Astrocyte (in vitro differentiated cells and primary cell): Measurements from ENCODE around the gene NINL.
"Not testable (repeated sequence)": the region's sequence is repeated elsewhere in the genome, so short reads cannot be mapped to it uniquely, and the experiment has no call there.

Experiments
- CTCF ChIP-seq: IDR thresholded peaks from 2 replicates; pipeline ENCODE4 v1.5.1; 2011; ENCODE audit warnings: low read depth, mild to moderate bottlenecking, inconsistent platforms, low read length, moderate library complexity; ENCODE audit not compliant: insufficient read depth
- EZH2 ChIP-seq: IDR thresholded peaks from 2 replicates; pipeline ENCODE4 v1.6.1; 2012; ENCODE audit warnings: mild to moderate bottlenecking, low read length, inconsistent platforms; ENCODE audit not compliant: insufficient read depth

- not testable (repeated sequence) for TF ChIP-seq CTCF, EZH2
Measured at GRCh38 chr20:25550645-25551337, 34.5 kb downstream of the NINL start.
